HG02588 (cell line): ENCODE data around the gene AP5S1.

Experiments
- ATAC-seq: cut with Tn5 transposase; IDR thresholded peaks from one replicate; pipeline ENCODE4 v1.9.1; 2021; ENCODE audit warnings: mild to moderate bottlenecking, moderate library complexity; ENCODE audit not compliant: unreplicated experiment

The AP5S1 gene

GRCh38 chr20:3873507-3873906 lies 53.2 kb downstream of the AP5S1 start:
- no peak for ATAC-seq

- no peak for ATAC-seq
These were observed 54.0 kb downstream of the AP5S1 start for GRCh38 chr20:3874194-3874844.

GRCh38 chr20:3875378-3875974 lies 55.1 kb downstream of the AP5S1 start:
- ATAC-seq = no peak

- no peak for ATAC-seq
These were observed 55.7 kb downstream of the AP5S1 start for GRCh38 chr20:3876000-3876399.

GRCh38 chr20:3876676-3877075 lies 56.3 kb downstream of the AP5S1 start:
- no peak for ATAC-seq
